K562 (cell line): Measurements from ENCODE around the gene YJEFN3. TPM values are rescaled to one million over a fixed set of nuclear protein-coding genes. Genes with fewer than 3 reads are reported as not detected.
A peak's percentile ranks its signal among the peaks of the same experiment; 100 is the strongest.

Experiments
- ATF7 ChIP-seq: fragments of 450-650 bp; IDR thresholded peaks from 2 replicates; pipeline ENCODE4 v1.7.1; 2014; ENCODE audit warnings: mild to moderate bottlenecking, moderate library complexity
- GABPB2 ChIP-seq: fragments of 250-450 bp; sonication (Bioruptor Pico); conservative IDR thresholded peaks from 2 replicates; pipeline ENCODE4 v1.5.1; 2021; ENCODE audit warnings: mild to moderate bottlenecking
- HDAC3 ChIP-seq: fragments of 450-650 bp; IDR thresholded peaks from 2 replicates; pipeline ENCODE4 v1.6.1; 2018; ENCODE audit warnings: borderline replicate concordance, mild to moderate bottlenecking, moderate library complexity; ENCODE audit not compliant: partially characterized antibody
- ILK ChIP-seq: fragments of 450-650 bp; IDR thresholded peaks from 2 replicates; pipeline ENCODE4 v1.6.1; 2016; ENCODE audit warnings: missing genetic modification characterization, low read depth, mild to moderate bottlenecking, missing compliant biosample characterization, moderate library complexity, borderline replicate concordance
- KAT2B ChIP-seq: IDR thresholded peaks from one replicate; pipeline ENCODE4 v1.6.1; 2012; ENCODE audit warnings: low read depth, mild to moderate bottlenecking, control low read depth, inconsistent platforms, low read length, moderate library complexity
- KDM5B ChIP-seq: fragments of 200-600 bp; sonication (generic); IDR thresholded peaks from 2 replicates; pipeline ENCODE4 v1.6.1; 2012; ENCODE audit warnings: low read depth, mild to moderate bottlenecking, moderate library complexity, low read length, control low read depth, inconsistent platforms; ENCODE audit not compliant: insufficient replicate concordance
- RAD51 ChIP-seq: fragments of 450-650 bp; IDR thresholded peaks from 2 replicates; pipeline ENCODE4 v1.7.1; 2016; ENCODE audit warnings: low read depth, mild to moderate bottlenecking, borderline replicate concordance
- SETDB1 ChIP-seq: IDR thresholded peaks from one replicate; pipeline ENCODE4 v1.6.1; 2012; ENCODE audit warnings: low read length, control low read depth, inconsistent platforms
- SNIP1 ChIP-seq: fragments of 450-650 bp; IDR thresholded peaks from 2 replicates; pipeline ENCODE4 v1.7.1; 2017; ENCODE audit warnings: low read depth, mild to moderate bottlenecking
- SP2 ChIP-seq: IDR thresholded peaks from 2 replicates; pipeline ENCODE4 v1.6.1; 2011; ENCODE audit warnings: mild to moderate bottlenecking, low read depth, low read length, moderate library complexity; ENCODE audit not compliant: poor library complexity, severe bottlenecking; ENCODE audit errors: extremely low read depth
- SRF ChIP-seq, 2 experiments: fragments of 250-450, 450-650 bp in 1 of 2; sonication (Bioruptor Pico) in 1 of 2; sonication (generic) in 1 of 2; formaldehyde crosslinking; IDR thresholded peaks; 2 replicates each; pipeline versions ENCODE4 v1.5.0 to v1.5.1; 2020 to 2022; ENCODE audit warnings: mild to moderate bottlenecking in 1 of 2, missing genetic modification reagents in 1 of 2
- XRCC3 ChIP-seq: fragments of 450-650 bp; IDR thresholded peaks from 2 replicates; pipeline ENCODE4 v1.6.1; 2017; ENCODE audit warnings: mild to moderate bottlenecking, moderate library complexity
- polyA plus RNA-seq, 8 experiments: library from polyadenylated mRNA; depleted of rRNA in 4 of 8; stranded (reverse) in 5 of 8; unstranded in 3 of 8; fragments of >200 nt; fragmentation: Nextera tagmentation in 2 of 8; fragmentation: Illumina TruSeq in 1 of 8; extraction: Ambion mirVana in 2 of 8; extraction: Trizol in 1 of 8; gene quantifications; 2 replicates each; pipeline versions ENCODE4 v1.2.1 to v1.2.3, GENCODE V29; 2011 to 2014; ENCODE audit warnings: inconsistent platforms in 1 of 8, missing spikeins in 1 of 8
- total RNA-seq, 7 experiments: library from RNA; depleted of rRNA in 6 of 7; stranded (reverse); fragments of >200 nt in 6 of 7; fragmentation: Illumina TruSeq in 2 of 7; extraction: Trizol in 2 of 7; gene quantifications; 2 replicates each; pipeline versions ENCODE4 v1.2.1 to v1.2.3, GENCODE V29; 2011 to 2021; ENCODE audit warnings: low replicate concordance in 1 of 7
- TF ChIP-seq, protein P1 (sequence below): fragments of 250-450 bp; sonication (Bioruptor Pico); IDR thresholded peaks from 2 replicates; pipeline ENCODE4 v1.5.0; 2021; ENCODE audit warnings: mild to moderate bottlenecking, moderate library complexity
- TF ChIP-seq, protein P2 (sequence below), 2 experiments: fragments of 450-650 bp; conservative IDR thresholded peaks; 2 replicates each; pipeline ENCODE4 v1.6.1; 2017; ENCODE audit warnings: mild to moderate bottlenecking in 2 of 2, moderate library complexity in 2 of 2
- TF ChIP-seq, protein P3 (sequence below): fragments of 250-450 bp; sonication (Bioruptor Pico); IDR thresholded peaks from 2 replicates; pipeline ENCODE4 v1.5.0; 2022; ENCODE audit warnings: mild to moderate bottlenecking

The YJEFN3 gene
- total and polyA plus RNA-seq, 9 of the 15 experiments (the other 6 are each of a cell fraction or from before 2014, with no cell fraction given), result 0.04 to 5.8 (median 1.3) TPM; not detected in 1

DNA sequence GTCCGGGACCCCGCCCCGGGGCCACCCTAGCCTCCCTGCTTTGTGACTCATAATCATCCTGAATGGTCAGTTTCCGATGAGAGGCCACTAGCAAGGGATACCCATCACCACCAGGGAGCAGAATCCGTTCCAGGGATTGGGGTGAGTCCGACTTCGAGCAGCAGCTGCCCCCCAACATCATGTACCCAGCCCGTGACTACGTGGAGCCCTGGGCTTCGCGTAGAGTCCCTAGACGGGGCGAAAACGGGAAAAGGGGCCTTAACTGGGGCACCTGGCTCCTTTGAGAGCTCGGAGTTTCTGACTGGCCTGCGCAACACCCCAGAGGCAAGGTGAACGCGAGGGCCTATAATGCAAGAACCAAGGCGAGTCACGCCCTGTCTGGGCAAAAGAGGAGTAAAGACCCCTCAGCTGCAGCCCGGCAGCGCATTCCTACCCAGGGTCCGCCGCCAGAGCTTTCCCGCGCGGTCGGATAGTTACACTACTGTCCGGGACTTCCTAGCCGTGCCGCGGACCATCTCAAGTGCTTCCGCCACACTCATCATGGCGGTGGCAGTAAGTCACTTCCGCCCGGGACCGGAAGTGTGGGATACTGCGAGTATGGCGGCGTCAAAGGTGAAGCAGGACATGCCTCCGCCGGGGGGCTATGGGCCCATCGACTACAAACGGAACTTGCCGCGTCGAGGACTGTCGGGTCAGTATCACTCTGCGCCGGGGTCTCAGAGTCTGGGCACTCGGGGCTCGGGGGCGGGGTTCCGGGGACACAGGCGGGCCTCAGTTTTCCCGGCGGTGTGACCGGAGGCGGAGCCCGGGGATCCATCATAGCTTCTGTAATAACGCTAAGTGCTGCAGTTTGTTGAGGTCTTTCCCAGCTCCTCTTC lies 12.8 kb upstream of the YJEFN3 start, which contains the start of gene NDUFA13 (continued):
- TF ChIP-seq, protein P1, sequence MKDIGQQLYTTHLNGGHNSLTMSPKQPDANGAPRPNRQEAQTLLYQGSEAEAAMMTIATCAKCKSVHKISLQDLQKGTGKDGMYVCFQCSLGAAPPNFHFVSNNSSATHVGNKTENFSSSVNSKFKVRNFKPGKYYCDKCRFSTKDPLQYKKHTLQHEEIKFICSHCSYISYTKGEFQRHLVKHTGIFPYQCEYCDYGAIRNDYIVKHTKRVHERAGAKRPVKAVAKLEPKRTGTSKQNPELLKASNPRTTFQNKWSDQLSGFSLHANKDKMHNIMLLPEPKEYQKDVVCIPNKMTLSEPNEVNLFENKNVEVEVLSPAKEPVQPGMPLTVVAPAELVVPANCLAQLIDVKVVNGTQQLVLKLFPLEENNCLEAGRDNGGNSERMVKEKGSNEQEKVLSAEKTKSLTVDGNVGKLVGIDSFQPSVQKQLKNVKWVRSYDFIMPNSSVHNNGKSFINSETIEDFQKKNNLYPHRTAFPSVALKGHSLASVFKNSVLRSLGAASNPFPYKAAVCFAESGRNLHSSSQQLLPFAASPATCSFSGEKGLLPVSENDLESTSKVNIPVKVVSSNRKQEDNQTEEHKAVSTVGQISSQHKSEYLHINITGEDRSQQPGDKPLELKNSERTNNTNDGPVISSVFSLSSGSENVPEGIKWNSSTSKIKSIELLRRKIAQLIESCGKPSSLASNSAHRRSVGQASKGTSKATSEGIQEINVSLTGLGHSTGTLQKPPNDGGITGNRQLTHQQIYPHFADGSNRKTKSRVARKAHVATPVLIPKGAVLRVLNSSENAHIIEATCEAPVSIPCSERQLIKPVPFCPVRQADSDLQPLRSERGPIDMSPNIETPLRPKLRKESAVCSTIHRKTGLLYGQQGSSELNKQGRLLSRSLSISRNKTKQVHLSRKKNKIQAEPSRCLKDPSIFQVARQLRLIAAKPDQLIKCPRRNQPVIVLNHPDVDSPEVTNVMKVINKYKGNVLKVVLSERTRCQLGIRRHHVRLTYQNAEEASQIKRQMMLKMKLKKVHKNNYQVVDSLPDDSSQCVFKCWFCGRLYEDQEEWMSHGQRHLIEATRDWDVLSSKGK, result no peak
- TF ChIP-seq HDAC3, result no peak
- no peak for TF ChIP-seq GABPB2 (CRISPR knock-in tag)
- TF ChIP-seq ATF7, result peak; percentile 69
- TF ChIP-seq XRCC3, result no peak
- no peak for TF ChIP-seq ILK
- no peak for TF ChIP-seq SP2
- no peak for TF ChIP-seq SETDB1
- TF ChIP-seq SRF (CRISPR knock-in tag; IDR thresholded peaks at IDR 0.05), result no peak
- TF ChIP-seq, protein P2, sequence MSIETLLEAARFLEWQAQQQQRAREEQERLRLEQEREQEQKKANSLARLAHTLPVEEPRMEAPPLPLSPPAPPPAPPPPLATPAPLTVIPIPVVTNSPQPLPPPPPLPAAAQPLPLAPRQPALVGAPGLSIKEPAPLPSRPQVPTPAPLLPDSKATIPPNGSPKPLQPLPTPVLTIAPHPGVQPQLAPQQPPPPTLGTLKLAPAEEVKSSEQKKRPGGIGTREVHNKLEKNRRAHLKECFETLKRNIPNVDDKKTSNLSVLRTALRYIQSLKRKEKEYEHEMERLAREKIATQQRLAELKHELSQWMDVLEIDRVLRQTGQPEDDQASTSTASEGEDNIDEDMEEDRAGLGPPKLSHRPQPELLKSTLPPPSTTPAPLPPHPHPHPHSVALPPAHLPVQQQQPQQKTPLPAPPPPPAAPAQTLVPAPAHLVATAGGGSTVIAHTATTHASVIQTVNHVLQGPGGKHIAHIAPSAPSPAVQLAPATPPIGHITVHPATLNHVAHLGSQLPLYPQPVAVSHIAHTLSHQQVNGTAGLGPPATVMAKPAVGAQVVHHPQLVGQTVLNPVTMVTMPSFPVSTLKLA (conservative IDR thresholded peaks at IDR 0.05), result peak; percentile 72 to 86
- TF ChIP-seq, protein P3, sequence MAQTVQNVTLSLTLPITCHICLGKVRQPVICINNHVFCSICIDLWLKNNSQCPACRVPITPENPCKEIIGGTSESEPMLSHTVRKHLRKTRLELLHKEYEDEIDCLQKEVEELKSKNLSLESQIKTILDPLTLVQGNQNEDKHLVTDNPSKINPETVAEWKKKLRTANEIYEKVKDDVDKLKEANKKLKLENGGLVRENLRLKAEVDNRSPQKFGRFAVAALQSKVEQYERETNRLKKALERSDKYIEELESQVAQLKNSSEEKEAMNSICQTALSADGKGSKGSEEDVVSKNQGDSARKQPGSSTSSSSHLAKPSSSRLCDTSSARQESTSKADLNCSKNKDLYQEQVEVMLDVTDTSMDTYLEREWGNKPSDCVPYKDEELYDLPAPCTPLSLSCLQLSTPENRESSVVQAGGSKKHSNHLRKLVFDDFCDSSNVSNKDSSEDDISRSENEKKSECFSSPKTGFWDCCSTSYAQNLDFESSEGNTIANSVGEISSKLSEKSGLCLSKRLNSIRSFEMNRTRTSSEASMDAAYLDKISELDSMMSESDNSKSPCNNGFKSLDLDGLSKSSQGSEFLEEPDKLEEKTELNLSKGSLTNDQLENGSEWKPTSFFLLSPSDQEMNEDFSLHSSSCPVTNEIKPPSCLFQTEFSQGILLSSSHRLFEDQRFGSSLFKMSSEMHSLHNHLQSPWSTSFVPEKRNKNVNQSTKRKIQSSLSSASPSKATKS, result no peak
- TF ChIP-seq KDM5B, result peak; percentile 80
- TF ChIP-seq RAD51, result no peak
- TF ChIP-seq KAT2B, result no peak
- no peak for TF ChIP-seq SNIP1
